Measurements from ENCODE around the gene ECHDC1. TPM values are rescaled to one million over a fixed set of nuclear protein-coding genes. Genes with fewer than 3 reads are reported as not detected.

ECHDC1 gene
- total and polyA plus RNA-seq, 2 of the 8 experiments (the other 6 are each of a cell fraction or from before 2014, with no cell fraction given): 11.3 to 60.5 TPM

GRCh38 chr6:127272576-127272975, 70.8 kb downstream of the ECHDC1 start:
- CTCF ChIA-PET (ENCODE audit: partially characterized antibody): no interaction called here
- H3K79me2 ChIP-seq (ENCODE audit: control insufficient read depth in 1 of 2, insufficient read depth in 2 of 2, low read length in 2 of 2): peaks cover 7 to 100% of the 10 kb centered on the region in 2 experiments; a peak in 3 of 4 replicates
- H4K8ac ChIP-seq (ENCODE audit: extremely low read depth, insufficient read depth, low read length): no peak overlapping the region
- no peak for TF ChIP-seq HDAC2 (IDR thresholded peaks at IDR 0.05; ENCODE audit: borderline replicate concordance in 1 of 2, low read depth in 2 of 2, low read length in 2 of 2)
- no peak overlapping the region for H2BK120ac ChIP-seq (replicated peaks; ENCODE audit: low read depth, low read length)
- H3K4me3 ChIP-seq (ENCODE audit: extremely low read depth in 1 of 4, insufficient read depth in 2 of 4, low read depth in 3 of 4, low read length in 4 of 4): no peak overlapping the region
- no peak overlapping the region for H3K9ac ChIP-seq (replicated peaks in 1 of 4; ENCODE audit: extremely low read depth in 1 of 4, low read depth in 3 of 4, low read length in 3 of 4)
- no peak for FAIRE-seq
- no peak overlapping the region for H3K4me2 ChIP-seq (ENCODE audit: insufficient read depth in 1 of 2, low read depth in 2 of 2, low read length in 2 of 2)
- H3K56ac ChIP-seq (replicated peaks; ENCODE audit: insufficient read length, low read depth, low read length): no peak overlapping the region
- no peak overlapping the region for H2BK12ac ChIP-seq (ENCODE audit: low read depth, low read length)
- no peak overlapping the region for H3K23ac ChIP-seq (ENCODE audit: insufficient read length)
- no peak overlapping the region for H3K4ac ChIP-seq (replicated peaks; ENCODE audit: insufficient read length, low read depth, low read length)
- H2AFZ ChIP-seq (ENCODE audit: low read length): no peak overlapping the region
- H3K23me2 ChIP-seq (ENCODE audit: low read depth, low read length): no peaks in the 10 kb centered on the region
- H3K79me1 ChIP-seq (ENCODE audit: low read depth, low read length): peaks cover 7% of the 10 kb centered on the region
- no peak overlapping the region for H4K5ac ChIP-seq (ENCODE audit: insufficient read length, low read depth, low read length)
- POLR2A ChIA-PET (ENCODE audit: partially characterized antibody): interaction anchor here (0.8 to 1.7 kb wide), 2 partner anchors 9 to 27 kb away, joined by 3 read pairs; no protein-coding TSS in a partner anchor
- no peak overlapping the region for H3K27ac ChIP-seq (ENCODE audit: low read depth, low read length)
- H2BK15ac ChIP-seq (ENCODE audit: low read length): no peak overlapping the region
- H3K27me3 ChIP-seq (replicated peaks in 1 of 4; ENCODE audit: control insufficient read depth in 3 of 4, extremely low read depth in 1 of 4, insufficient read depth in 3 of 4, low read length in 3 of 4): no peaks in the 10 kb centered on the region
- H3K18ac ChIP-seq (ENCODE audit: extremely low read depth, low read length): no peak overlapping the region
- no peak overlapping the region for H4K91ac ChIP-seq (replicated peaks; ENCODE audit: insufficient read length, low read length)
- no peak overlapping the region for H2AK5ac ChIP-seq (ENCODE audit: low read depth, low read length)
- no peaks in the 10 kb centered on the region; a peak in 1 of 8 replicates for H3K36me3 ChIP-seq (ENCODE audit: control insufficient read depth in 2 of 4, insufficient read depth in 4 of 4, low read length in 3 of 4)
- H2BK20ac ChIP-seq (ENCODE audit: low read length): no peak overlapping the region
- H3K9me3 ChIP-seq (ENCODE audit: insufficient read depth in 2 of 2, low read depth in 1 of 2, low read length in 1 of 2): no peaks in the 10 kb centered on the region
- H3K4me1 ChIP-seq (replicated peaks in 1 of 4; ENCODE audit: control insufficient read depth in 3 of 4, insufficient read depth in 4 of 4, low read length in 3 of 4): peaks cover 0 to 5% (median 0%) of the 10 kb centered on the region in 4 experiments; a peak in 1 of 7 replicates
- peaks cover 9 to 19% of the 10 kb centered on the region in 2 experiments for H4K20me1 ChIP-seq (replicated peaks in 1 of 2; ENCODE audit: control insufficient read depth in 1 of 2, insufficient read depth in 2 of 2, low read length in 2 of 2)
- DNase-seq (ENCODE audit: low read depth in 1 of 2, low spot score in 2 of 2): no peak
- 90% methylated on average over 3 of the region's 3 CpGs; no CpG with 5 or more reads in 1 of the 2 experiments for WGBS, 2 experiments (ENCODE audit: extremely low coverage in 1 of 2, insufficient coverage in 1 of 2, insufficient read length in 1 of 2, insufficient replicate concordance in 2 of 2, low coverage in 1 of 2, low lambda C conversion rate in 2 of 2, missing lambda C conversion rate in 1 of 2)
- no peak overlapping the region for H2BK5ac ChIP-seq (ENCODE audit: low read depth, low read length)
- no peak overlapping the region for H3K14ac ChIP-seq (ENCODE audit: insufficient read length)
